HepG2 (cell line): Measurements from ENCODE around the gene CCL5. TPM values are rescaled to one million over a fixed set of nuclear protein-coding genes. Genes with fewer than 3 reads are reported as not detected.

Source experiments
- ATAC-seq: fragments of 200-7000 bp; cut with Tn5 transposase; 3 replicates; pipeline ENCODE4 v1.9.1; 2020; ENCODE audit warnings: mild to moderate bottlenecking, moderate library complexity
- BruUV-seq: library from RNA; stranded (reverse); fragments of 400-500 nt; replicated peaks from 2 replicates; lab custom pipeline; 2021; lab: Mats Ljungman, UMichigan
- CTCF ChIA-PET: fragments of 300-600 bp; formaldehyde crosslinking; extraction: SDS; loops from one replicate; lab custom pipeline; 2021; ENCODE audit warnings: low total read pairs, inconsistent platforms, low intra/inter-chr PET ratio; lab: Yijun Ruan, JAX
- POLR2A ChIA-PET: fragments of 350-600 bp; sonication (Branson Sonifier 250); formaldehyde crosslinking; loops from one replicate; lab custom pipeline; 2020; ENCODE audit warnings: antibody characterized with exemption, inconsistent platforms; lab: Yijun Ruan, JAX
- DNase-seq: peaks from one replicate; pipeline ENCODE4 v3.0.0-alpha.2; 2015; ENCODE audit warnings: low spot score
- FAIRE-seq: peaks from 3 replicates; lab custom pipeline; 2011; peaks lifted over from hg19 to GRCh38; lab: Jason Lieb, UNC
- H2AFZ ChIP-seq: one replicate; pipeline ENCODE4 v1.6.1; 2011; ENCODE audit warnings: low read length, inconsistent platforms
- H3K27ac ChIP-seq: fragments of 300-600 bp; 3 replicates; pipeline ENCODE4 v1.8.0; 2011; ENCODE audit warnings: mixed run types, mild to moderate bottlenecking, mixed read lengths, low read length, inconsistent platforms; ENCODE audit not compliant: insufficient read depth; ENCODE audit errors: extremely low read length
- H3K27me3 ChIP-seq, 2 experiments: fragments of 200-600 bp in 1 of 2; 2 replicates in 1 of 2; 3 replicates in 1 of 2; pipeline versions ENCODE4 v1.6.0 to v1.8.0; 2011; ENCODE audit warnings: low read length in 2 of 2, mild to moderate bottlenecking in 2 of 2, moderate library complexity in 2 of 2, inconsistent platforms in 1 of 2; ENCODE audit not compliant: insufficient read depth in 2 of 2, control insufficient read depth in 1 of 2
- H3K36me3 ChIP-seq, 2 experiments: fragments of 200-600 bp in 1 of 2; replicated peaks in 1 of 2; 2 replicates in 1 of 2; 3 replicates in 1 of 2; pipeline versions ENCODE4 v1.5.1 to v1.8.0; 2011; ENCODE audit warnings: low read length in 2 of 2, inconsistent platforms in 1 of 2; ENCODE audit not compliant: insufficient read depth in 2 of 2, control insufficient read depth in 1 of 2
- H3K4me1 ChIP-seq: 2 replicates; pipeline ENCODE4 v1.5.1; 2012; ENCODE audit warnings: low read length, inconsistent platforms; ENCODE audit not compliant: insufficient read depth
- H3K4me2 ChIP-seq: 2 replicates; pipeline ENCODE4 v1.6.0; 2011; ENCODE audit warnings: low read depth, low read length, inconsistent platforms
- H3K4me3 ChIP-seq, 3 experiments: fragments of 200-600 bp in 1 of 3; sonication (generic), shearing (Covaris generic) in 1 of 3; replicated peaks in 1 of 3; 2 replicates each; pipeline ENCODE4 v1.5.1; 2011 to 2016; ENCODE audit warnings: low read length in 3 of 3, inconsistent platforms in 2 of 3, low read depth in 2 of 3, mild to moderate bottlenecking in 2 of 3, control low read depth in 1 of 3, mixed read lengths in 1 of 3; ENCODE audit not compliant: insufficient read depth in 1 of 3
- H3K79me2 ChIP-seq: one replicate; pipeline ENCODE4 v1.6.1; 2011; ENCODE audit warnings: low read length, inconsistent platforms; ENCODE audit not compliant: insufficient read depth
- H3K9ac ChIP-seq: 2 replicates; pipeline ENCODE4 v1.6.0; 2011; ENCODE audit warnings: mild to moderate bottlenecking, low read depth, low read length, inconsistent platforms; ENCODE audit not compliant: insufficient read depth
- H3K9me3 ChIP-seq: 2 replicates; pipeline ENCODE4 v1.5.1; 2012; ENCODE audit warnings: mild to moderate bottlenecking, low read length
- H4K20me1 ChIP-seq: 2 replicates; pipeline ENCODE4 v1.6.0; 2011; ENCODE audit warnings: inconsistent platforms, mild to moderate bottlenecking, low read length, moderate library complexity; ENCODE audit not compliant: insufficient read depth
- AGO2 ChIP-seq: fragments of 200-400 bp; formaldehyde crosslinking; optimal IDR thresholded peaks from 2 replicates; pipeline ENCODE3; 2017; ENCODE audit warnings: mild to moderate bottlenecking, low read depth, low read length, moderate library complexity
- CEBPG ChIP-seq: IDR thresholded peaks from 2 replicates; pipeline ENCODE4 v1.6.1; 2016
- CREM ChIP-seq, 2 experiments: sonication (generic) in 1 of 2; formaldehyde crosslinking in 1 of 2; IDR thresholded peaks; 2 replicates each; pipeline versions ENCODE4 v1.4.0 to v1.6.1; 2016 to 2020; ENCODE audit warnings: antibody characterized with exemption in 1 of 2, mild to moderate bottlenecking in 1 of 2, missing genetic modification reagents in 1 of 2
- EZH2 ChIP-seq: conservative IDR thresholded peaks from 2 replicates; pipeline ENCODE4 v1.6.1; 2012; ENCODE audit warnings: mild to moderate bottlenecking, low read depth, low read length, moderate library complexity
- FOXO1 ChIP-seq: sonication (generic); formaldehyde crosslinking; IDR thresholded peaks from 2 replicates; pipeline ENCODE4 v1.4.0; 2020; ENCODE audit warnings: missing genetic modification reagents
- MAZ ChIP-seq, 2 experiments: sonication (generic) in 1 of 2; formaldehyde crosslinking in 1 of 2; IDR thresholded peaks; 2 replicates each; pipeline versions ENCODE4 v1.5.0 to v1.6.1; 2012 to 2020; ENCODE audit warnings: low read depth in 2 of 2, mild to moderate bottlenecking in 2 of 2, borderline replicate concordance in 1 of 2, improper control_type of control experiment in 1 of 2, low read length in 1 of 2, missing genetic modification reagents in 1 of 2, moderate library complexity in 1 of 2
- MED13 ChIP-seq: sonication (generic); formaldehyde crosslinking; IDR thresholded peaks from 2 replicates; pipeline ENCODE4 v1.5.0; 2020; ENCODE audit warnings: missing genetic modification reagents
- ONECUT2 ChIP-seq: sonication (generic); formaldehyde crosslinking; IDR thresholded peaks from 2 replicates; pipeline ENCODE4 v1.4.0; 2020; ENCODE audit warnings: missing genetic modification reagents
- U2AF1 ChIP-seq: fragments of 200-400 bp; formaldehyde crosslinking; optimal IDR thresholded peaks from 2 replicates; pipeline ENCODE3; 2017; ENCODE audit warnings: mild to moderate bottlenecking, low read depth, low read length
- ZBTB42 ChIP-seq: sonication (generic); formaldehyde crosslinking; IDR thresholded peaks from 2 replicates; pipeline ENCODE4 v1.5.0; 2020; ENCODE audit warnings: mild to moderate bottlenecking, missing genetic modification reagents
- ZMYM2 ChIP-seq: sonication (generic); formaldehyde crosslinking; IDR thresholded peaks from 2 replicates; pipeline ENCODE4 v1.8.0; 2022; ENCODE audit warnings: mild to moderate bottlenecking, missing genetic modification reagents
- ZNF225 ChIP-seq: sonication (generic); formaldehyde crosslinking; IDR thresholded peaks from 2 replicates; pipeline ENCODE4 v1.4.0; 2020; ENCODE audit warnings: mild to moderate bottlenecking, missing genetic modification reagents
- ZNF337 ChIP-seq: sonication (generic); formaldehyde crosslinking; IDR thresholded peaks from 2 replicates; pipeline ENCODE4 v1.5.1; 2020; ENCODE audit warnings: missing genetic modification reagents, low read depth, mild to moderate bottlenecking, borderline replicate concordance
- ZNF354B ChIP-seq: sonication (generic); formaldehyde crosslinking; IDR thresholded peaks from 2 replicates; pipeline ENCODE4 v1.8.0; 2022; ENCODE audit warnings: mild to moderate bottlenecking, missing genetic modification reagents
- ZNF512 ChIP-seq: sonication (generic); formaldehyde crosslinking; IDR thresholded peaks from 2 replicates; pipeline ENCODE4 v1.4.0; 2020; ENCODE audit warnings: mild to moderate bottlenecking, missing genetic modification reagents
- ZNF552 ChIP-seq: sonication (generic); formaldehyde crosslinking; IDR thresholded peaks from 2 replicates; pipeline ENCODE4 v1.9.0; 2022; ENCODE audit warnings: missing genetic modification reagents, mild to moderate bottlenecking, borderline replicate concordance
- WGBS: methylation state at CpG from one replicate; pipeline ENCODE4 v1.1.6; 2017; ENCODE audit warnings: low lambda C conversion rate; 5-methylcytosine and 5-hydroxymethylcytosine counted together
- in situ Hi-C: cut with HindIII; loops from 2 replicates; pipeline ENCODE4 v1.10.0; 2017; ENCODE audit warnings: low pct_unique_long_range_greater_than_20kb; ENCODE audit not compliant: extremely low pct_ligation_motif_present
- intact Hi-C: fragments of 100-400 bp; cut with micrococcal nuclease; formaldehyde crosslinking; loops from one replicate; pipeline ENCODE4 v1.10.0; 2022; ENCODE audit not compliant: unreplicated experiment
- polyA plus RNA-seq, 8 experiments: library from polyadenylated mRNA; depleted of rRNA in 3 of 8; stranded (reverse) in 7 of 8; unstranded in 1 of 8; fragments of >200 nt; fragmentation: Illumina TruSeq in 4 of 8; extraction: Trizol in 4 of 8; gene quantifications; 2 replicates each; pipeline versions ENCODE4 v1.2.1 to v1.2.3, GENCODE V29; 2011 to 2016; ENCODE audit warnings: low read depth in 4 of 8, missing spikeins in 1 of 8, mixed read lengths in 1 of 8; ENCODE audit not compliant: insufficient read depth in 1 of 8
- total RNA-seq, 5 experiments: library from RNA; depleted of rRNA; stranded (reverse); fragments of >200 nt; fragmentation: Illumina TruSeq; extraction: Trizol; gene quantifications; 2 replicates each; pipeline ENCODE4 v1.2.3, GENCODE V29; 2016; ENCODE audit warnings: low read depth in 1 of 5
- TF ChIP-seq, protein P1 (sequence below), 2 experiments: sonication (generic) in 1 of 2; formaldehyde crosslinking in 1 of 2; IDR thresholded peaks; 2 replicates each; pipeline versions ENCODE4 v1.4.0 to v1.6.1; 2018 to 2020; ENCODE audit warnings: missing genetic modification reagents in 2 of 2, borderline replicate concordance in 1 of 2, low read depth in 1 of 2, mild to moderate bottlenecking in 1 of 2, missing biosample characterization in 1 of 2

The CCL5 gene
- total and polyA plus RNA-seq, 2 of the 13 experiments (the other 11 are each of a cell fraction or from before 2014, with no cell fraction given): 0.13 to 0.29 TPM

DNA sequence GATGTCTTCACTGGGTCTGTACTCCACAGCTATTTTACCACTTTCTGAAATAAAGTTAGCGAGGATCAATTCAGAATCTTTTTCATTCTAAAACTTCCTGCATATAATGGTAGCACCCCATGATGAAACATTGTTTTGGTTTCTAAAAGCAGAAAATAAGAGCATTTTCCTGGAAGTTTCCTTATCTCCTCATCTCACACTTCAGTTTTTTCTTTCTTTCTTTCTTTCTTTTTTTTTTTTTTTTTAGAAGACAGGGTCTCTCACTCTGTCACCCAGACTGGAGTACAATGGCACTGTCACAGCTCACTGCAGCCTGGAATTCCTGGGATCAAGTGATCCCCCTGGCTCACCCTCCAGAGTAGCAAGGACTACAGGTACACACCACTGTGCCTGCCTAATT is 40.1 kb upstream of the CCL5 start:
- Histone ChIP-seq H3K4me2 (no peak overlapping the region), H3K27ac (no peak overlapping the region), H3K4me3 (no peak overlapping the region), H3K9me3 (no peaks in the 10 kb centered on the region), H3K27me3 (no peaks in the 10 kb centered on the region), H4K20me1 (no peaks in the 10 kb centered on the region), H3K9ac (no peak overlapping the region), H3K36me3 (no peaks in the 10 kb centered on the region), H3K79me2 (no peaks in the 10 kb centered on the region), H2AFZ (no peak overlapping the region), H3K4me1 (peaks cover 3% of the 10 kb centered on the region)
- ChIA-PET POLR2A (no interaction called here), CTCF (no interaction called here)
- no peak for TF ChIP-seq ZNF552 (CRISPR knock-in tag)
- ATAC-seq (no peak), FAIRE-seq (no peak), DNase-seq (no peak)
- intact Hi-C loops (no loop called here), in situ Hi-C loops (no loop called here)
- BruUV-seq: no TSS peak
- WGBS: 27% methylated on average over 1 of the region's 1 CpG

- POLR2A ChIA-PET: no interaction called here
- CTCF ChIA-PET: no interaction called here
- no peak for TF ChIP-seq AGO2
- TF ChIP-seq, protein P1, sequence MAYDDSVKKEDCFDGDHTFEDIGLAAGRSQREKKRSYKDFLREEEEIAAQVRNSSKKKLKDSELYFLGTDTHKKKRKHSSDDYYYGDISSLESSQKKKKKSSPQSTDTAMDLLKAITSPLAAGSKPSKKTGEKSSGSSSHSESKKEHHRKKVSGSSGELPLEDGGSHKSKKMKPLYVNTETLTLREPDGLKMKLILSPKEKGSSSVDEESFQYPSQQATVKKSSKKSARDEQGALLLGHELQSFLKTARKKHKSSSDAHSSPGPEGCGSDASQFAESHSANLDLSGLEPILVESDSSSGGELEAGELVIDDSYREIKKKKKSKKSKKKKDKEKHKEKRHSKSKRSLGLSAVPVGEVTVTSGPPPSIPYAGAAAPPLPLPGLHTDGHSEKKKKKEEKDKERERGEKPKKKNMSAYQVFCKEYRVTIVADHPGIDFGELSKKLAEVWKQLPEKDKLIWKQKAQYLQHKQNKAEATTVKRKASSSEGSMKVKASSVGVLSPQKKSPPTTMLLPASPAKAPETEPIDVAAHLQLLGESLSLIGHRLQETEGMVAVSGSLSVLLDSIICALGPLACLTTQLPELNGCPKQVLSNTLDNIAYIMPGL (CRISPR knock-in tag; IDR thresholded peaks at IDR 0.05; ENCODE audit: borderline replicate concordance in 1 of 2, low read depth in 1 of 2): no peak
- TF ChIP-seq U2AF1: no peak
- TF ChIP-seq ZNF337: no peak
- no peak for TF ChIP-seq ZNF225 (CRISPR knock-in tag)
- no peak for TF ChIP-seq ZNF512 (CRISPR knock-in tag)
- TF ChIP-seq ZMYM2: no peak
- TF ChIP-seq CREM (IDR thresholded peaks at IDR 0.05): no peak
- TF ChIP-seq CREM (CRISPR knock-in tag; IDR thresholded peaks at IDR 0.05): no peak
- no peak for TF ChIP-seq ZBTB42 (CRISPR knock-in tag)
- no peak for TF ChIP-seq MAZ (IDR thresholded peaks at IDR 0.05; ENCODE audit: borderline replicate concordance, low read depth, low read length)
- TF ChIP-seq MAZ (CRISPR knock-in tag; IDR thresholded peaks at IDR 0.05; ENCODE audit: low read depth): no peak
- TF ChIP-seq EZH2: no peak
- no peak for TF ChIP-seq FOXO1
- no peak for TF ChIP-seq CEBPG (CRISPR knock-in tag)
- TF ChIP-seq ZNF354B (CRISPR knock-in tag): no peak
- no peak for TF ChIP-seq MED13
- no peak for TF ChIP-seq ONECUT2
These were observed 38.5 kb upstream of the CCL5 start for GRCh38 chr17:35918665-35919064.

More at GRCh38 chr17:35918665-35919064, 38.5 kb upstream of the CCL5 start:
- in situ Hi-C loops: no loop called here
- no peak overlapping the region for H3K9ac ChIP-seq
- H3K9me3 ChIP-seq: no peaks in the 10 kb centered on the region
- H3K4me2 ChIP-seq: no peak overlapping the region
- no peaks in the 10 kb centered on the region for H3K27me3 ChIP-seq
- ATAC-seq (no peak), FAIRE-seq (no peak), DNase-seq (no peak)
- intact Hi-C loops: no loop called here
- WGBS: 68% methylated on average over 3 of the region's 3 CpGs
- no peak overlapping the region for H2AFZ ChIP-seq
- H3K4me3 ChIP-seq: no peak overlapping the region
- no peaks in the 10 kb centered on the region for H3K79me2 ChIP-seq
- no peaks in the 10 kb centered on the region for H3K36me3 ChIP-seq
- no peaks in the 10 kb centered on the region for H4K20me1 ChIP-seq
- no peak overlapping the region for H3K27ac ChIP-seq
- H3K4me1 ChIP-seq: peaks cover 19% of the 10 kb centered on the region
- BruUV-seq: no TSS peak
